Skin of body (tissue), 2 donors: ENCODE data around the gene FAM227B. TPM values are rescaled to one million over a fixed set of nuclear protein-coding genes. Genes with fewer than 3 reads are reported as not detected.
"Not testable (repeated sequence)": the region's sequence is repeated elsewhere in the genome, so short reads cannot be mapped to it uniquely, and the experiment has no call there.

ENCODE experiments used
- DNase-seq: peaks from one replicate; lab custom pipeline; 2025; lab: John Stamatoyannopoulos, UW
- total RNA-seq: library from RNA; depleted of rRNA; stranded (reverse); fragments of >200 nt; gene quantifications from one replicate; pipeline ENCODE4 v1.2.3, GENCODE V29; 2014

Gene FAM227B
- total RNA-seq, 1 donor from 2014 or later: 4.7 TPM

DNA sequence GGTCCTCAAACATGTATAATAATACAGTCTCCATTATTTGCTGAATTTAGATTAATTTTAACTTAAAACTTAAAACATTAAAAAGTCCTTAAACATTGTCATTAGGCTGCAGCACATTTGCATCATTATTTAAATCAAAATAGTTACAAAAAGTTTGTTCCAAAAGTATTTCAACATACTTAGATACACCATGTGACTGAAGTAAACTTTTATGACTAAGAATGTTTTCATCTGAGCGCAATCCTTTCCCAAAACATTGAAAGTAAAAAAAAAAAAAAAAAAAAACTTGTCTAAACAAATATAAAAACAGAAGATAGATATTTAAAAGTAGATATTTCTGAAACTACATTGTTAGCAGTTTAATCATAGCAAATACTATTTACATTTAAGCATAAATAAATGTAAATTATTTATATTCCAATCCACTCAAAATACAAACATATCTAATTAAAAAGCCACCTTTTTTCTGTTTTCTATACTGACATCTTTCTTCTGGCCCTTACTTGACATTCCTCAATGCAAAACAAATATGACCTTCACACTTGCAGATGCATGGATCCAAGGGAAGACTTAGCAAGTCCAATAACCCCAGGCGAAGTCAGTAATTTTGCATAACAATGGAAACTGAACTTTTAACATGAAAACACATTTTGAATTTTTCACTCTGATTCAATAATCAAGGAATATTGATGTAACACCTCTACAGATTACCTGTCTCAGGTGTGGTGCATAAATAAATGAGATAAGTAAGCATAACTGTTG, 10.3 kb downstream of the FAM227B start:
- DNase-seq: no peak

- DNase-seq: no peak
Observed at GRCh38 chr15:49606594-49606993, 14.0 kb downstream of the FAM227B start.

GRCh38 chr15:49605588-49605987, 15.0 kb downstream of the FAM227B start:
- no peak for DNase-seq

- no peak for DNase-seq
Observed at GRCh38 chr15:49604625-49605409, 15.8 kb downstream of the FAM227B start.

GRCh38 chr15:49592829-49593316, 27.7 kb downstream of the FAM227B start:
- not testable (repeated sequence) for DNase-seq

DNA sequence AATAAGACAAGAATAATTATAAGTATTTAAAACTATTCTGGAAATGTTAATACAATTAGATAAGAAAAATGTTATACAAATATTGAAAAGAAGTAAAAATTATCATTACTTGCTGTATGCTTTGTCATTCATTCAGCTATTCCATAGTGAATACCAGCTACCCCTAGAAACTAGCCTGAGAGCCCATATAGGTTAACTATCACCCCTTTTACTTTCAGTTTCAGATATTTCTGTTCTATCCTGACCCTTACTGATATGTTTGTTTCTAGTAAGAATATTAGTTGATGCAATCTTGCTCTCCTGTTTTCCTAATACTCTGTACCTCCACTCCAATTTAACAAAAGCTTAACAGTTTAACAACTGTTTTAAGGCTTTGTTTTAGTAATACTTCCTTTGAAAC, 31.6 kb downstream of the FAM227B start:
- no peak for DNase-seq

DNA sequence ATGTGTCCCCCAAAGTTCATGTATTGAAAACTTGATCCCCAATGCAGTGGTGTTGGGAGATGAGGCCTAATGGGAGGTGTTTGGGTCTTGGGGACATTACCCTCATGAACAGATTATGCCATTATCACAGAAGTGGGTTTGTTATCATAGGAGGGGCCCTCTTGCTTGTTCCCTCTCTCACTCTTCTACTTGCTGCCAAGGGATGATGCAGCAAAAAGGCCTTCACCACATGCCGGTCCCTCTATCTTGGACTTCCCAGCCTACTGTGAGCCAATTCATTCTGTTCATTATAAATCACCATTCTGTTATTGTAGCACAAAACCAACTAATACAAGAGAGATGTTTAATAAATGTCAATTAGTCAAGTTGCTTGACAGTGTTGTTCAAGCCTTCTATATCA, 47.2 kb downstream of the FAM227B start:
- no peak for DNase-seq

DNA sequence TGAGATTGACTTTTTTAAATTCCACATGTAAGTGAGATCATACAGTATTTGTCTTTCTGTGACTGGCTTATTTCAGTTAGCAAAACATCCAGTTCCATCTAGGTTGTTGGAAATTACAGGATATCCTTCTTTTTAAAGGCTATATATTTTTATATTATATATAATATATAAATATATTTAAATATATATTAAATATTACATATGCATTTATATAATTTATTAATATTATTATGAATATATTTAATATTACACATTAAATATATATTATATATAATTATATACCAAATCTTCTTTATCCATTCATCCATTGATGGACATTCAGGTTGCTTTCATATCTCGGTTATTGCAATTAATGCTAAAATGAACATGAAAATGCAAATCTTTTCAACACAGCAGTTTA, 49.9 kb downstream of the FAM227B start:
- no peak for DNase-seq

DNA sequence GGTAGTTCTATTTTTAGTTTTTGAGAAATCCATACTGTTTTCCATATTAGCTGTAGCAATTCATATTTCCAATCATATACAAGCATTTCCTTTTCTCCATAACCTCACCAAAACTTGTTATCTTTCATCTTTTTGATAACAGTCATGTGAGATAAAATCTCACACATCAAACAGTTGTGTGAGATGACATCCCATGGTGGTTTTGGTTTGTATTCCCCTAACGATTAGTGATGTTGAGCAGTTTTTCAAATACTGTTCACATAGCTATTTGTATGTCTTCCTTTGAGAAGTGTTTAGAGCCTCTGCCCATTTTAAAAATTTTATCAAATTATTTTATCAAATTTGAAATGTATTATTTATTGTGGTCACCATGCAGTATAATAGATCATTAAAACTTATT, 50.4 kb downstream of the FAM227B start:
- no peak for DNase-seq

DNA sequence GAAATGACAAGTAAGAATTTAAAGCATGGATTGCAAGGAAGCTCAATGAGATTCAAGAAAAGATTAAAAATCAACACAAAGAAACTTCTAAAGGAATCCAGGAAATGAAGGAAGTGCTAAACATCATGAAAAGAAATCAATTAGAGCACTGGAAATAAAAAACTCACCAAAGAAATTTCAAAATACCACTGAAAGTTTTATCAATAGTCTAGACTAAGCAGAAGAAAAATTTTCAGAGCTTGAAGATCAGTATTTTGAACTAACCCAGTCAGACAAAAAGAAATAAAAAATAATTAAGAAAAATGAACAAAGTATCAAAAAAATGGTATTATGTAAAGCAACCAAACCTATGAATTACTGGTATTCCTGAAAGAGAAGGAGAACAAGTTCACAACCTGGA, 60.6 kb downstream of the FAM227B start:
- DNase-seq: no peak

GRCh38 chr15:49558929-49559328, 61.7 kb downstream of the FAM227B start:
- DNase-seq: no peak

GRCh38 chr15:49556437-49556836, 64.2 kb downstream of the FAM227B start:
- no peak for DNase-seq

- DNase-seq: not testable (repeated sequence)
Observed at GRCh38 chr15:49550342-49550741, 70.3 kb downstream of the FAM227B start.

GRCh38 chr15:49538520-49538919, 82.1 kb downstream of the FAM227B start:
- DNase-seq: no peak

DNA sequence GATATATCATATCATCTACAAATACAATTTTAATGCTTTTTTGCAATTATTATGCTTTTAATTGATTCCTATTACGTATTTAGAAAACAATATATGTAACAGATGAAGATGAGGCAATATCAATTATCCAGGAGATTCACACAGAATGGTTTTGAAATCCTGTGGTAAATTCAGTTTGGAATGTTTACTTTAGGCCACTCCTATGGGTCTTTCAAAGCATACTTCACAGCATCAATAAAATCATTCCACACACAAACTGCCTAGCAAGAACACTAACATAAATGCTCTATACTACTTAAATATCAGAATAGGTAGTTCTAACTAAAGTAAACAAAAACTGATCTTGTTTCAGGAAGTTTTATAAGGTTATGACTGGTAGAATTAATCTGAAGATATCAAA, 90.5 kb downstream of the FAM227B start:
- DNase-seq: no peak

GRCh38 chr15:49528289-49528688, 92.3 kb downstream of the FAM227B start:
- no peak for DNase-seq

DNA sequence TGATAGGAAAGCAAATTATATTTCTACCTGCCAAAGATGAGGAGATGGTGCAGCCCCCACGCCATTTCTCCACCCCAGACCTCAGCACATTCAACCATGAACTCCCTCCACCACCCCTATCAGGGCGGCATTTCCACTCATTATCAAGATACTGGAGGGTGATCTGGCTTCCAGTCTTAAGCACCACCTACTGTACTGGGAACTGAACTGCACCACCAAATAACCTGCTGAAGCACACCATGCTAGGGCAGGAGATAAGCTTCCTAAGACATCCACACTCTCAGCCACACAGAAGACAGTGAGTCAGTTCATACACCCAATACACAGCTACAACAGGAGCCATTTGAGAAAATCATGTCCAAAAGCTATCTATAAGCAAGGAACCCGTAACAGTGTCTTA, 98.8 kb downstream of the FAM227B start:
- no peak for DNase-seq

DNA sequence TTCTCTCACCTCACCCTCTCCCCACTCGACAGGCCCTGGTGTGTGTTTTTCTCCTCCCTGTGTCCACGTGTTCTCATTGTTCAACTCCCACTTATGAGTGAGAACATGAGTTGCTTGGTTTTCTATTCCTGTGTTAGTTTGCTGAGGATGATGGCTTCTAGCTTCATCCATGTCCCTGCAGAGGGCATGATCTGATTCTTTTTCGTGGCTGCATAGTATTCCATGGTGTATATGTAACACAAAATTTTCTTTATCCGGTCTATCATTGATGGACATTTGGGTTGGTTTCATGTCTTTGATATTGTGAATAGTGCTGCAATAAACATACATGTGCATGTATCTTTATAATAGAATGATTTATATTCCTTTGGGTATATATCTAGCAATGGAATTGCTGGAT, 107.9 kb downstream of the FAM227B start:
- not testable (repeated sequence) for DNase-seq

- no peak for DNase-seq
Observed at GRCh38 chr15:49507261-49507660, 113.4 kb downstream of the FAM227B start.

DNA sequence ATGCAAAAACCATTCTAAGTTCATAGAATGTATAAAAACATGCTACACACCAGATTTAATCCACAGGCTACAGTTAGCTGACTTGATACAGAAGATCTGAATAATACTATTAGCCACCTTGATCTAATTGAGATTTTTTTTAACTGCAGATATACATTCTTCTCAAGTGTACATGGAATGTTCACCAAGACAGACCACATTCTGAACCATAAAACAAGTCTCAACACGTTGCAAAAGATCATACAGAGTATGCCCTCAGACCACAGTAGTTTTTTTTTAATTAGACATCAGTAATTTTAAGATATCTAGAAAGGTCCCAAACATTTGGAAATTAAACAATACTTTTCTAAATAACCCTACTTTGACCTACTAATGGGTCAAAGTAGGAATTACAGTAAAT, 114.3 kb downstream of the FAM227B start:
- DNase-seq: no peak

DNA sequence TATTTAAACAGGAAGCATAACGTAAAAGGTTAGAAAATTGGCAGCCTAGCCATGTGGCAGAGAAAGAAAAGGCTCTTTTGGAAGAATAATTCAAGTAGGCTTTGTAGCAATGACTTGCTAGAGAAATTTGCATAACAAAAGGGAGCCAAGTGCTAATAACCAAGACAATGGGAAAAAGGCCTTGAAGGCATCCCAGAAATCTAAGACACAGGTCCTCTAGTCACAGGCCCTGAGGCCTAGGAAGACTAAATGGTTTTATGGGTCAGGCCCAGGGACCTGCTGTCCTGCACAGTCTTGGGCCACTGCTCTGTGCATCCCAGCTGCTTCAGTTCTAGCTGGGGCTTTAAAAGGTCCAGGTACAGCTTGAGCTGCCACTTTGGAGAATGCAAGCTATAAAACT, 119.0 kb downstream of the FAM227B start:
- no peak for DNase-seq

GRCh38 chr15:49495993-49496753, 124.4 kb downstream of the FAM227B start:
- no peak for DNase-seq
